ENCODE data around the gene ADSS2. TPM values are rescaled to one million over a fixed set of nuclear protein-coding genes. Genes with fewer than 3 reads are reported as not detected.

ADSS2 gene
- polyA plus RNA-seq, 2 of the 4 experiments (the other 2 are of a cell fraction): 46.1 to 74.3 TPM

- ATAC-seq: no peak
- POLR2A ChIA-PET: no interaction called here
- H3K4me2 ChIP-seq: no peak overlapping the region
These were observed 32.7 kb downstream of the ADSS2 start for GRCh38 chr1:244419024-244419423.

GRCh38 chr1:244414543-244414942 lies 37.2 kb downstream of the ADSS2 start:
- Histone ChIP-seq H3K9me3 (no peaks in the 10 kb centered on the region), H3K4me2 (no peak overlapping the region), H3K4me1 (peaks cover 12% of the 10 kb centered on the region; the same call in 2 of the 3 replicates), H3K27ac (no peak overlapping the region), H3K4me3 (no peak overlapping the region)
- DNase-seq (ENCODE audit: low read depth in 1 of 2, low spot score in 1 of 2): peak in 1 of 2 experiments; percentile 28
- 82% methylated on average over 1 of the region's 1 CpG for WGBS (ENCODE audit: missing lambda C conversion rate)
- FAIRE-seq: no peak
- TF ChIP-seq JUN (IDR thresholded peaks at IDR 0.05): no peak
- no peak for TF ChIP-seq HDAC2 (IDR thresholded peaks at IDR 0.05)
- TF ChIP-seq ZSCAN20 (CRISPR knock-in tag; IDR thresholded peaks at IDR 0.05): no peak
- peak in 1 of 2 experiments; percentile 31; a peak in 2 of 5 replicates for TF ChIP-seq RAD21 (conservative IDR thresholded peaks at IDR 0.05 in 1 of 2, IDR thresholded peaks at IDR 0.05 in 1 of 2)
- TF ChIP-seq USF2 (IDR thresholded peaks at IDR 0.05): no peak
- CTCF ChIA-PET: interaction anchor here (1.4 to 1.7 kb wide), 3 partner anchors 21 to 141 kb away, joined by 3 to 6 read pairs (median 5); no protein-coding TSS in a partner anchor
- peak; percentile 64 to 76; a peak in 4 of 6 replicates for ATAC-seq
- POLR2A ChIA-PET: no interaction called here

More at GRCh38 chr1:244419024-244419423, 32.7 kb downstream of the ADSS2 start:
- no peaks in the 10 kb centered on the region for H3K4me1 ChIP-seq
- DNase-seq (ENCODE audit: low read depth in 1 of 2, low spot score in 1 of 2) (no peak), FAIRE-seq (no peak)
- H3K27ac ChIP-seq: no peak overlapping the region
- no peak for TF ChIP-seq RCOR1 (IDR thresholded peaks at IDR 0.05; ENCODE audit: low read depth, low read length)
- TF ChIP-seq MAFK (IDR thresholded peaks at IDR 0.05; ENCODE audit: partially characterized antibody): peak; percentile 47
- TF ChIP-seq HMGXB4 (CRISPR knock-in tag; IDR thresholded peaks at IDR 0.05; ENCODE audit: borderline replicate concordance): no peak
- 86% methylated on average over 4 of the region's 4 CpGs for WGBS (ENCODE audit: missing lambda C conversion rate)
- CTCF ChIA-PET: interaction anchor here (1.9 kb wide), 1 partner anchor 14 kb away, joined by 4 read pairs; no protein-coding TSS in a partner anchor
- H3K9me3 ChIP-seq: no peaks in the 10 kb centered on the region
- H3K4me3 ChIP-seq: no peak overlapping the region

GRCh38 chr1:244413736-244414135 lies 38.0 kb downstream of the ADSS2 start:
- Histone ChIP-seq H3K4me2 (no peak overlapping the region), H3K4me3 (no peak overlapping the region), H3K4me1 (peaks cover 16% of the 10 kb centered on the region; the same call in 2 of the 3 replicates), H3K9me3 (no peaks in the 10 kb centered on the region), H3K27ac (no peak overlapping the region)
- TF ChIP-seq EP300 (IDR thresholded peaks at IDR 0.05) (no peak), HOXA7 (CRISPR knock-in tag; IDR thresholded peaks at IDR 0.05) (no peak), CBX8 (IDR thresholded peaks at IDR 0.05) (no peak), BHLHE40 (IDR thresholded peaks at IDR 0.05; ENCODE audit: low read depth, low read length) (no peak), EHMT2 (IDR thresholded peaks at IDR 0.05; ENCODE audit: low read depth) (no peak), ELK1 (IDR thresholded peaks at IDR 0.05; ENCODE audit: low read depth, low read length) (no peak), MAFK (IDR thresholded peaks at IDR 0.05; ENCODE audit: partially characterized antibody) (no peak), RCOR1 (IDR thresholded peaks at IDR 0.05; ENCODE audit: low read depth, low read length) (no peak), JUNB (IDR thresholded peaks at IDR 0.05) (no peak), MAZ (IDR thresholded peaks at IDR 0.05; ENCODE audit: borderline replicate concordance, low read depth, low read length) (no peak), JUN (IDR thresholded peaks at IDR 0.05) (no peak), HDAC2 (IDR thresholded peaks at IDR 0.05) (no peak)
- FAIRE-seq: no peak
- 89% methylated on average over 3 of the region's 3 CpGs for WGBS (ENCODE audit: missing lambda C conversion rate)
- POLR2A ChIA-PET: no interaction called here
- DNase-seq (ENCODE audit: low read depth in 1 of 2, low spot score in 1 of 2): no peak
- ATAC-seq: no peak
- CTCF ChIA-PET: interaction anchor here (0.6 to 1.4 kb wide), 2 partner anchors 20 to 703 kb away, joined by 3 read pairs; no protein-coding TSS in a partner anchor
